Vagina (tissue), 2 donors: Measurements from ENCODE around the gene GOLPH3L.

Experiments
- POLR2A ChIP-seq, 2 donors: fragments of 450-650 bp; IDR thresholded peaks; one replicate each; pipeline ENCODE4 v1.6.1; 2017; ENCODE audit warnings: antibody characterized with exemption in 2 of 2, mild to moderate bottlenecking in 2 of 2, moderate library complexity in 2 of 2
- POLR2AphosphoS5 ChIP-seq, 2 donors: sonication (generic); formaldehyde crosslinking; IDR thresholded peaks; one replicate each; pipeline ENCODE4 v1.9.0; 2017; ENCODE audit warnings: antibody characterized with exemption in 2 of 2, mild to moderate bottlenecking in 2 of 2, low read depth in 1 of 2; ENCODE audit not compliant: insufficient read depth in 1 of 2
- TF ChIP-seq, protein P1 (sequence below), 3 experiments: fragments of 450-650 bp in 2 of 3; fragments of 200-600 bp in 1 of 3; sonication (generic) in 1 of 3; IDR thresholded peaks; one replicate each; pipeline ENCODE4 v1.5.1; 2017 to 2019; ENCODE audit warnings: antibody characterized with exemption in 3 of 3, mild to moderate bottlenecking in 2 of 3, moderate library complexity in 2 of 3

DNA sequence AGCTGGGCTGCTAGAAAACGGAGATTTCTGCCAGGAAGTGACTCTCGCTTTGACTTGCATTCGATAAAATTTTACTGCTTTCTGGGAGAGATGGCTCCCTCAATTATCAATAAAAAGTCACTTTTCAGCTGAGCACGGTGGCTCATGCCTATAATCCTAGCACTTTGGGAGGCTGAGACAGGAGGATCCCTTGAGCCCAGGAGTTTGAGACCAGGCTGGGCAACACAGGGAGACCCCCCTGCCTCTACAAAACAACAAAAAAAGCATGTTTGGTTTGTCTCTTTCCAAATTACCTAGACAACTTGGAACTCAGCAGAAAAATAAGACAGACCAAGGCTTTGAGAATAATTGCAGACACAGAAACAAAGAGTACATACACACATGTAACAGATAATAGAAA, 54.7 kb downstream of the GOLPH3L start:
- TF ChIP-seq, protein P1, sequence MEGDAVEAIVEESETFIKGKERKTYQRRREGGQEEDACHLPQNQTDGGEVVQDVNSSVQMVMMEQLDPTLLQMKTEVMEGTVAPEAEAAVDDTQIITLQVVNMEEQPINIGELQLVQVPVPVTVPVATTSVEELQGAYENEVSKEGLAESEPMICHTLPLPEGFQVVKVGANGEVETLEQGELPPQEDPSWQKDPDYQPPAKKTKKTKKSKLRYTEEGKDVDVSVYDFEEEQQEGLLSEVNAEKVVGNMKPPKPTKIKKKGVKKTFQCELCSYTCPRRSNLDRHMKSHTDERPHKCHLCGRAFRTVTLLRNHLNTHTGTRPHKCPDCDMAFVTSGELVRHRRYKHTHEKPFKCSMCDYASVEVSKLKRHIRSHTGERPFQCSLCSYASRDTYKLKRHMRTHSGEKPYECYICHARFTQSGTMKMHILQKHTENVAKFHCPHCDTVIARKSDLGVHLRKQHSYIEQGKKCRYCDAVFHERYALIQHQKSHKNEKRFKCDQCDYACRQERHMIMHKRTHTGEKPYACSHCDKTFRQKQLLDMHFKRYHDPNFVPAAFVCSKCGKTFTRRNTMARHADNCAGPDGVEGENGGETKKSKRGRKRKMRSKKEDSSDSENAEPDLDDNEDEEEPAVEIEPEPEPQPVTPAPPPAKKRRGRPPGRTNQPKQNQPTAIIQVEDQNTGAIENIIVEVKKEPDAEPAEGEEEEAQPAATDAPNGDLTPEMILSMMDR (IDR thresholded peaks at IDR 0.05): no peak
- TF ChIP-seq POLR2A (IDR thresholded peaks at IDR 0.05): no peak
- TF ChIP-seq POLR2AphosphoS5 (IDR thresholded peaks at IDR 0.05; ENCODE audit: insufficient read depth in 1 of 2, low read depth in 1 of 2): no peak
